Measurements from ENCODE around the gene OR56B1. TPM values are rescaled to one million over a fixed set of nuclear protein-coding genes. Genes with fewer than 3 reads are reported as not detected.

The OR56B1 gene
- polyA plus RNA-seq, 1 donor, result not detected

- DNase-seq, result no peak
These were observed 843 bp downstream of the OR56B1 start for GRCh38 chr11:5737091-5737490.

DNA sequence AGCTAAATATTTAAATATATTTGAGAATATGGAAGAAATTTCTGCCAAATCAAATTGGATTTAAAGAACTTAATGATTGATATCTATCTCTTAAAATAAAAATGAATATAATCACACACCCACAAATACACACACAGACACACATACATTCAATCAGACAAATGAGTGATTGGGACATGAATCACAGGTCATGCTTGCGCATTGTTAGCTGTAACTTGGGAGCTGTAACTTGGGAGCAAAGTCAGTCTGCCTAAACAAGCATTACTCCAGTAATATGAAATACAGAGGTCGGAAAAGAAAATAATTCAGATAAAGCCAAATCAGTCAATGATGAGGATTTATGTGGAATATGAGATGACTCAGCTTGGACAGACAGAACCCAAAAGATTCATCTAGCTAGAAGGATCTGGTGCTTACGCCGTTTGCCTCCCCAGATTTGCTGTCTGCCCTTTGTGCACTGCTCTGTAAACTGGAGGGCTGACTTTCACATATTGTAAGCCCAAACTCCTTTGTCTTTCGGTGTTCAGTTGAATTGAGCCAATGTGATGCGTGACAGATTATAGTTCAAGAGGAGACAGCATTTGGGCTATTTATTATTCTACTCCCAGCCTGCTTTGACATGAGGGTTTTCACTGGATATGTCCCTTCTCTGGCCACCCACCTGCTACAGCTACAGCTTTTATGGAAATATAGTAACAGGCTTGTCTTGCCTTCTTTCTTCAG, 1.6 kb downstream of the OR56B1 start:
- DNase-seq, result no peak

DNA sequence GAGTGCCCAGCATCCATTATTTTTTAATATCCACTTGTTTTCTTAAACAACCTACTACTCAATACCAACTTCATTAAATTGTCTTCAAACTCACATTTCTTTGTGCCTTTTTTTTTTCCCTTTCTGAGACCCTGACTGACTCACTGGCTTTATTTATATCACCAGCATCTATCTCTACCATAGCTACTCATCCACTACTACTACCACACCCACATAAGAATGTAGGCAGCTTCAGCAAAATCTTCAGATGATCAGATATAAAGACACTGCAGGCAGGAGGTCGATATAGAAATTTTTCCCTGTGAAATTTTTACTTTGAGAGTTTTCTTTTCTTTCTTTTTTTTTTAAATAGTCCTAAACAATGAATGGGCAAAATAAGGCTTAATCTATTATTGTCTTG, 2.2 kb downstream of the OR56B1 start:
- no peak for DNase-seq

GRCh38 chr11:5746614-5747013, 10.4 kb downstream of the OR56B1 start:
- DNase-seq, result no peak

GRCh38 chr11:5749836-5750235, 13.6 kb downstream of the OR56B1 start:
- DNase-seq, result no peak

DNA sequence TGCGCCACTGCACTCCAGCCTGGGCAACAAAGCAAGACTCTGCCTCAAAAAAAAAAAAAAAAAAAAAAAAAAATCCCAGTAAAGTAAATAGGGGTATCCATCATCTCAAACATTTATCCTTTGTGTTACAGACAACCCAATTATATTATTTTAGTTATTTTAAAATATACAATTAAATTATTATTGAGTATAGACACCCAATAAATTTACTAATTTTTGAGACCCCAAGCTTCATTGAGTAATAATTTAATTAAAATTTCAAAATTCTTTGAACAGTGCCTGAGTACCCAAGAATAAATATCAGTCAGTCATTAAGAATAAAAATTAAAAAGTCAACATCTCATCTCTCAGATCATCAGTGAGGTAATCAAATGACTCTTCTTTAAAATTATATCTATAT, 17.7 kb downstream of the OR56B1 start, which contains the start of gene OR52N4:
Gene OR52N4, plus strand, starts transcription at position 301 of the 400 bp plus-strand sequence. CDS start 498 bp downstream, outside the sequence.
- no peak for DNase-seq

- no peak for DNase-seq
These were observed 30.8 kb downstream of the OR56B1 start for GRCh38 chr11:5767056-5767455.

- DNase-seq, result no peak
These were observed 47.0 kb downstream of the OR56B1 start, which contains the start of gene OR52N5 for GRCh38 chr11:5783255-5783654. OR52N5 (minus strand) TSS chr11:5783355; CDS start chr11:5778634, 4,721 bp downstream.

Other genes starting within 250 kb of the OR56B1 start
- gene OR52D1, start 247.8 kb upstream of the OR56B1 start, polyA plus RNA-seq (ENCODE audit: insufficient read length), result not detected
- not detected for gene UBQLN3, start 226.5 kb upstream of the OR56B1 start, polyA plus RNA-seq (ENCODE audit: insufficient read length)
- 0.22 TPM for gene UBQLNL, start 219.7 kb upstream of the OR56B1 start, polyA plus RNA-seq (ENCODE audit: insufficient read length)
- not detected for gene OR52H1, start 187.9 kb upstream of the OR56B1 start, polyA plus RNA-seq (ENCODE audit: insufficient read length)
- not detected for gene OR52B6, start 155.6 kb upstream of the OR56B1 start, polyA plus RNA-seq (ENCODE audit: insufficient read length)
- gene TRIM6, start 139.8 kb upstream of the OR56B1 start, polyA plus RNA-seq (ENCODE audit: insufficient read length), result 1.1 TPM
- gene TRIM34, start 111.4 kb upstream of the OR56B1 start, polyA plus RNA-seq (ENCODE audit: insufficient read length), result 4.1 TPM
- 13.9 TPM for gene TRIM5, start 51.4 kb upstream of the OR56B1 start, polyA plus RNA-seq (ENCODE audit: insufficient read length)
- gene TRIM22, start 46.7 kb upstream of the OR56B1 start, polyA plus RNA-seq (ENCODE audit: insufficient read length), result 12.1 TPM
- gene OR52N4, start 17.8 kb downstream of the OR56B1 start, polyA plus RNA-seq (ENCODE audit: insufficient read length), result 0.26 TPM
- gene OR52N5, start 46.9 kb downstream of the OR56B1 start, polyA plus RNA-seq (ENCODE audit: insufficient read length), result not detected
- not detected for gene OR52N1, start 54.8 kb downstream of the OR56B1 start, polyA plus RNA-seq (ENCODE audit: insufficient read length)
- not detected for gene OR52N2, start 72.5 kb downstream of the OR56B1 start, polyA plus RNA-seq (ENCODE audit: insufficient read length)
- not detected for gene OR52E6, start 105.4 kb downstream of the OR56B1 start, polyA plus RNA-seq (ENCODE audit: insufficient read length)
- not detected for gene OR52E8, start 121.2 kb downstream of the OR56B1 start, polyA plus RNA-seq (ENCODE audit: insufficient read length)
- not detected for gene OR52E4, start 144.2 kb downstream of the OR56B1 start, polyA plus RNA-seq (ENCODE audit: insufficient read length)
- gene OR52E5, start 156.8 kb downstream of the OR56B1 start, polyA plus RNA-seq (ENCODE audit: insufficient read length), result not detected
- not detected for gene OR56A3, start 205.8 kb downstream of the OR56B1 start, polyA plus RNA-seq (ENCODE audit: insufficient read length)
- gene OR56A5, start 232.0 kb downstream of the OR56B1 start, polyA plus RNA-seq (ENCODE audit: insufficient read length), result not detected